BLaER1 treated with 17β-estradiol and CSF1 and Interleukin-3, amounts not matched to agents 10 nM and 100 nM (cell line): Measurements from ENCODE around the gene PARP8.
A peak's percentile ranks its signal among the peaks of the same experiment; 100 is the strongest.

ENCODE experiments used
- H3K27ac ChIP-seq, 11 experiments: shearing (Covaris generic); formaldehyde crosslinking; 2 replicates each; pipeline ENCODE4 v1.8.1; 2022
- H3K27me3 ChIP-seq, 11 experiments: shearing (Covaris generic); formaldehyde crosslinking; 2 replicates each; pipeline ENCODE4 v1.8.1; 2022
- H3K36me3 ChIP-seq, 11 experiments: shearing (Covaris generic); formaldehyde crosslinking; 2 replicates each; pipeline ENCODE4 v1.8.1; 2022
- H3K4me1 ChIP-seq, 10 experiments: shearing (Covaris generic); formaldehyde crosslinking; 2 replicates each; pipeline ENCODE4 v1.8.1; 2022
- H3K4me2 ChIP-seq, 11 experiments: shearing (Covaris generic); formaldehyde crosslinking; 2 replicates each; pipeline ENCODE4 v1.8.1; 2022
- H3K4me3 ChIP-seq, 10 experiments: shearing (Covaris generic); formaldehyde crosslinking; 2 replicates each; pipeline ENCODE4 v1.8.1; 2022
- H3K9ac ChIP-seq, 11 experiments: shearing (Covaris generic); formaldehyde crosslinking; 2 replicates each; pipeline ENCODE4 v1.8.1; 2022
- H3K9me3 ChIP-seq, 11 experiments: shearing (Covaris generic); formaldehyde crosslinking; replicated peaks in 1 of 11; 2 replicates each; pipeline ENCODE4 v1.8.1; 2022
- H4K20me1 ChIP-seq, 11 experiments: shearing (Covaris generic); formaldehyde crosslinking; 2 replicates each; pipeline ENCODE4 v1.8.1; 2022
- Cebpa-rat ChIP-seq, 11 experiments: shearing (Covaris generic); IDR thresholded peaks; 2 replicates each; pipeline ENCODE4 v1.8.1; 2022

The PARP8 gene

DNA sequence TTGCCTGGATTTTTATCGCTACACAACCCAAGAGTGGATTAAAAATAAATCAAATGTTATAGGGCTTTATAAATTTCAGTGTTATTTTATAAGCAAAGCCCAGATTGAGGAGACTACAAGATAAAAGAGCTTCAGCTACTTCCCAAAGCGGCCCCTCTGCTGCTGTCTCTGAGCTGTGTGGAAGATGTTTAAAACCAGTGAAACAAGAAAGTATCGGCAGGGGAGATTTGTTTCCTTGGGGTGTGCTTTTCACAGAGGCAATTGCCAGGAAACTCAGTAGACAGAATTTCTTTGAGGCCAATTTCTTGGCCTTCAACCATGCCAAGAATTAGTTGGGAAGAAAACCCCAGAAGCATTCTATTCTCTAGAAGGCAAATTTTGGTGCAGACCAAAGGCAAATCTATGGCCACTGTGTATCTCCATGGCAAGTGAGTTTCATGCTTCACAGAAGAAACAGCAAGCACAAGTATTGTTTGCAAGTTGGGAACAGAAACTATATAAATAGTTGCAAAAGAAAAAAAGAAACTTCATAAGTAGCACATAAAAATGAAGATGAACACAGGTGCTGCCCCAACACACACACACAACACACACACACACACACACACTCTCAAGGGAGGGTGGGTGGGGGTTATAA lies 197.2 kb downstream of the PARP8 start:
- Histone ChIP-seq H3K27me3 (no peaks in the 10 kb centered on the region), H4K20me1 (no peaks in the 10 kb centered on the region), H3K9me3 (no peaks in the 10 kb centered on the region), H3K4me3 (no peak overlapping the region), H3K9ac (no peak overlapping the region), H3K27ac (no peak overlapping the region), H3K4me1 (0 out of 20 replicates have a peak, but pooled peaks cover 0 to 4% (median 0%) of the 10 kb centered on the region in 10 experiments), H3K36me3 (no peaks in the 10 kb centered on the region), H3K4me2 (no peak overlapping the region)
- TF ChIP-seq Cebpa-rat (IDR thresholded peaks at IDR 0.05) = no peak

DNA sequence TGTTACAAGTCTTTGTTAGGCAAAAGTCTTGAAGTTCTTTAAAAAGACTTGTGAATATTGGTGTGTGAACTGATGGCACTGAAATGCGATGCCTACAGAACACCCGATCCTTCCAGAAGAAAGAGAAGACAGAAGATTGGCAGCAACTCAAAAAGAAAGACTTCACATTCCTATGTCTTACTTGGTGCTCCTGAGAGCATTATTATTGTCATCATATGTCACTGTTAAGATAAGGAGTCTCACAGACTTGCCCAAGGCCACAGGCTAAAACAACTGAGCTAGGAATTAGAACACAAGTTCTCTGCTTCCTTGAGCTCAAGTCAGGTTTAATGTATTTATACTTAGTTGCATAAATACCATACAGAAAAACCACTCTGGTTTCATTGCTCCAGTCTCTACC lies 198.0 kb downstream of the PARP8 start:
- TF ChIP-seq Cebpa-rat (IDR thresholded peaks at IDR 0.05) = no peak

DNA sequence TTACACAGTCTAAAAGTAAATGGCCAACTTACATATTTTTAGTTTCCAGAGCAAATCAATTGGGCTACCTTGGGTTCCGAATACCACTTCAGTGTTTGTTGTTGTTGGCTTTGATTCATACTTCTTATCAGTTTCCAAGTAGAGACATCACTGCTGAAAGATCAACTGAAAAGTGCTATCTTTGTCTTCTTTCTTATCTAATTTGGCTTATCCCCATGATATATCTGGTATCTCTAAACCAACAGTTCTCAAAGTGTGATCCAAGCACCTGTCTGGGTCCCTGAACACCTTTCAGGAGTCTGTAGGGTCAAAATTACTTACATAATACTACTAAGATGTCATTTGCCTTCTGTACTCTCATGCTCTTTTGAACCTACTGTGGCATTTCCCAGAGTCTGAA lies 200.0 kb downstream of the PARP8 start:
- H3K9ac ChIP-seq = no peak overlapping the region
- H3K4me1 ChIP-seq = 0 out of 20 replicates have a peak, but pooled peaks cover 0 to 4% (median 0%) of the 10 kb centered on the region in 10 experiments
- H3K27me3 ChIP-seq = no peaks in the 10 kb centered on the region
- H4K20me1 ChIP-seq = no peaks in the 10 kb centered on the region
- H3K4me3 ChIP-seq = no peak overlapping the region
- no peak overlapping the region for H3K27ac ChIP-seq
- TF ChIP-seq Cebpa-rat (IDR thresholded peaks at IDR 0.05) = no peak
- H3K4me2 ChIP-seq = no peak overlapping the region
- H3K9me3 ChIP-seq = no peaks in the 10 kb centered on the region
- H3K36me3 ChIP-seq = no peaks in the 10 kb centered on the region

More for the DNA sequence above, 198.0 kb downstream of the PARP8 start:
- H3K36me3 ChIP-seq = no peaks in the 10 kb centered on the region
- H3K27me3 ChIP-seq = no peaks in the 10 kb centered on the region
- H3K4me2 ChIP-seq = no peak overlapping the region
- H3K9ac ChIP-seq = no peak overlapping the region
- H4K20me1 ChIP-seq = no peaks in the 10 kb centered on the region
- H3K27ac ChIP-seq = no peak overlapping the region
- H3K9me3 ChIP-seq = no peaks in the 10 kb centered on the region
- H3K4me1 ChIP-seq = 0 out of 20 replicates have a peak, but pooled peaks cover 0 to 4% (median 0%) of the 10 kb centered on the region in 10 experiments
- no peak overlapping the region for H3K4me3 ChIP-seq

DNA sequence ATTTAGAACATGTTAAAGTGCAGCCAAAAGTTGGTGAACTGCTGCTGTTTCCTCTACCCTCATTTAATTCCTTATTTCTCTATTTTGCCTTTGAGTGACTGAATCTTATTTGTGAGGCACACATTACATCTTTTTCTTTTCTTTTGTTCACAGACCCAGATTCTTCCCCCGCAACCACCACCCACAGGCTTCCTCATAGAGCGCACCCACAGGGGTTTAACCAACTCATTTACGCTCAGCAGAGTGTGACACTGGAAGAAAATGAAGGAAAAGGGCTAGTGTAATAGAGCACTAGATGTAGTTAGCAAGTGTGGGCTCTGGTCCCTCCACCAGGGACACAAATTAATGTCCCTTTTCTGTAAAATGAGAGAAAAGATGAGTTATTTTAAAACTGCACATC lies 200.7 kb downstream of the PARP8 start:
- Histone ChIP-seq H3K27ac (no peak overlapping the region), H3K27me3 (no peaks in the 10 kb centered on the region)
- no peak for TF ChIP-seq Cebpa-rat (IDR thresholded peaks at IDR 0.05)

DNA sequence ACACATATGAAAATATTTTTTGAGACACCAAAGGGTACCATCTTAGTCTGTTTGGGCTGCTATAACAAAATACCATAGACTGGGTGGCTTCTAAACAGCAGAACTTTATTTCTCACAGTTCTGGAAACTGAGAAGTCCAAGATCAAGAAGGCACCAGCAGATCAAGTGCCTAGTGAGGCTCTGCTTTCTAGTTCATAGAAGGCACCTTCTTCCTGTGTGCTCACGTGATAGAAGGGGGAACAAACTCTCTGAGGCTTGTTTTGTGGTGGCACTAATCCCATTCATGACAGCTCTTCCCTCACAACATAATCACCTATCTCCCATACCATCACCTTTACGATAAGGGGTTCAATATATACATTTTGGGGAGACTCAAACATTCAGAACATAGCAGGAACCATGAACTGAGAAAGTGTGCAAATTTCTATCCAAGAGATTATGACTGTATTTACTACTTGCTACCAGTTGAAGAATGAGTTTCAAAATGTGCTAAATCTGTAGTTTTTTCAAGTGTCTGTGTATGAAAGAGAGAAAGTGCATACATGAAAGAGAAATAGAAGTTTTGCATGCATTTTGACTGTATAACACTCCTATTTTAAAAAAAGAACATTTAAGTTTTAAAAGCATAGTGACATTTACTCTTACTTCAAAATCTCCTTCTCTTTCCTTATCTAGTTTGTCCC lies 207.3 kb downstream of the PARP8 start:
- no peak for TF ChIP-seq Cebpa-rat (IDR thresholded peaks at IDR 0.05)

More for the DNA sequence above, 200.7 kb downstream of the PARP8 start:
- no peaks in the 10 kb centered on the region for H4K20me1 ChIP-seq
- no peaks in the 10 kb centered on the region for H3K36me3 ChIP-seq
- H3K4me1 ChIP-seq = 0 out of 20 replicates have a peak, but pooled peaks cover 0 to 4% (median 0%) of the 10 kb centered on the region in 10 experiments
- H3K4me3 ChIP-seq = no peak overlapping the region
- H3K9me3 ChIP-seq = no peaks in the 10 kb centered on the region
- no peak overlapping the region for H3K9ac ChIP-seq
- H3K4me2 ChIP-seq = 0 out of 22 replicates have a peak overlapping the region, but pooled peaks of 2 of the 11 experiments have one; percentile 7 to 10

DNA sequence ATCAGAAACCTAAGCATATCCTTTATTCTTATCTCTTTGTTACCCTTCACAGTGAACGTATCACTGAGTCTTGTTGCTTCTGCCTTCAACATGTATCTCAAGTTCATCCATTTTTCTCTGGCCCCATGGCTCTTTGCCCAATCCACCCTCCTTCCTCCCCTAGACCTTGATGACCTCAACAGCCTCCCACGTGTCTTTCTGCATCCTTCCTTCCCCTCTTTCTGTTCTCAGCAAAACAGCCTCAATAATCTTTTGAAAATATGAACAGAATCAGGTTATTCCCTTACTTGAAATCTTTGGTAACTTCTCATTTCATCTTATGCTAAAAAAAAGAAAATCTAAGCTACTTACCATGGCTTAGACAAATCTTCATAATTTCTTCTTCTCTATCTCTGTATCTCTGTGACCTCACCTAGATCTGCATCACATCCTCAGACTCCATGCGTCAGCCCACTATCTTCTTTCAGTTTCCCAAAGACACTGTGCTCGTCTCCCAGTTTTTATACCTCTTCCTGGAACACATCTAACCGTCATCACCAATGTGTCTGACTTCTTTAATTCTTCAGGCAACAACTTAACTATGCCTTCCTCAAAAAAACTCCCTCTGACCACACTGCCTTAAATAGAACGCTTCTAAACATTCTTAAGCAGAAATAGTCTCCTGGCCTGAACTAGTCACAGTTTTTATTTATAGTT lies 208.0 kb downstream of the PARP8 start:
- Histone ChIP-seq H3K4me2 (peak overlapping the region in 6 of 11 experiments; percentile 1 to 77 (median 46); a peak in 11 of 22 replicates), H3K4me1 (peaks cover 0 to 20% (median 9%) of the 10 kb centered on the region in 10 experiments; a peak in 10 of 20 replicates), H3K27ac (peak overlapping the region in 3 of 11 experiments; percentile 38 to 48 (median 39); a peak in 5 of 22 replicates), H3K9ac (0 out of 22 replicates have a peak overlapping the region, but pooled peaks of 1 of the 11 experiments have one; percentile 15), H3K36me3 (no peaks in the 10 kb centered on the region), H4K20me1 (no peaks in the 10 kb centered on the region), H3K4me3 (no peak overlapping the region; a peak in 1 of 20 replicates), H3K27me3 (no peaks in the 10 kb centered on the region), H3K9me3 (no peaks in the 10 kb centered on the region)
- TF ChIP-seq Cebpa-rat (IDR thresholded peaks at IDR 0.05) = no peak

More for the DNA sequence above, 207.3 kb downstream of the PARP8 start:
- Histone ChIP-seq H3K36me3 (no peaks in the 10 kb centered on the region), H3K4me3 (no peak overlapping the region), H3K4me2 (peak overlapping the region in 4 of 11 experiments; percentile 35 to 77 (median 57); a peak in 5 of 22 replicates), H3K27me3 (no peaks in the 10 kb centered on the region), H3K9me3 (no peaks in the 10 kb centered on the region), H3K4me1 (peaks cover 0 to 20% (median 9%) of the 10 kb centered on the region in 10 experiments; a peak in 10 of 20 replicates), H3K9ac (no peak overlapping the region), H3K27ac (no peak overlapping the region), H4K20me1 (no peaks in the 10 kb centered on the region)

DNA sequence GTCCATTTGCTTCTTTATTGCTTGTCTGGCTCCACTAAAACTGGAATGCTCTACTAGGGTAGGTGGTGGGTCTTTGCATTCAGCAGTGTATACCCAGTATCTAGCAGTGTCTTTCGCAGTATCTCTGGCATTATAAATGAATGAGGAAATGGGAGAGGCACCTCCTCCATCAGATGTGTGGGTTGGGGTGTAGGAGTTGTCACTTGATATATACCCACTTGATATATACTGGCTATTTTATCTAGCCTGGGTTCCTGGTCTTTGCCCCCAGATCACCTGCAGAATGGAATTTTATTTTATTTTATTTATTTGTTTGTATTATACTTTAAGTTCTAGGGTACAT lies 208.5 kb downstream of the PARP8 start:
- H3K4me1 ChIP-seq = peaks cover 0 to 20% (median 9%) of the 10 kb centered on the region in 10 experiments; a peak in 10 of 20 replicates
- H3K4me2 ChIP-seq = peak overlapping the region in 6 of 11 experiments; percentile 1 to 77 (median 46); a peak in 11 of 22 replicates
- no peak for TF ChIP-seq Cebpa-rat (IDR thresholded peaks at IDR 0.05)
- H3K27me3 ChIP-seq = no peaks in the 10 kb centered on the region
- H4K20me1 ChIP-seq = no peaks in the 10 kb centered on the region
- H3K9ac ChIP-seq = 0 out of 22 replicates have a peak overlapping the region, but pooled peaks of 1 of the 11 experiments have one; percentile 15
- no peak overlapping the region; a peak in 1 of 20 replicates for H3K4me3 ChIP-seq
- peak overlapping the region in 3 of 11 experiments; percentile 38 to 48 (median 39); a peak in 4 of 22 replicates for H3K27ac ChIP-seq
- H3K9me3 ChIP-seq = no peaks in the 10 kb centered on the region
- H3K36me3 ChIP-seq = no peaks in the 10 kb centered on the region

DNA sequence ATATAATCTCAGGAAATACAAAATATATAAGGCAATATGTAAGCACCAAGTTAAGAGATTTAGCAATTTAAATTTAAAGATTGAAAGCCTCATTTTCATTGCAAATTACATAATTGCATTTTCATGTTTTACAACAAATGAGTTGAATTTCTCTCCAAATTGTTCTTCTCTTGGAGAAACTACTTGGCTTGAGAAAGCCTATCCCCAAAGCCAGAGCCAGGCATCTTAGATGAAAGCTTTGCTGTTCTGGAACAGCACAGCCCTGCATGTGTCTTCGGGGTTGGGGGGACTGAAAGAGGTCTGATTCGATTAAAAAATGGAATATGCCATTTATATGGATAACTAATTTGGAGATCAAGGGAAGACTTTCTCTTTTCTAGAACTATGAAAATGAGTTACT lies 212.0 kb downstream of the PARP8 start:
- Histone ChIP-seq H3K4me2 (no peak overlapping the region), H3K27me3 (no peaks in the 10 kb centered on the region), H3K9ac (no peak overlapping the region), H3K9me3 (no peaks in the 10 kb centered on the region), H3K27ac (no peak overlapping the region), H3K4me3 (no peak overlapping the region), H4K20me1 (no peaks in the 10 kb centered on the region), H3K36me3 (no peaks in the 10 kb centered on the region), H3K4me1 (peaks cover 0 to 17% (median 9%) of the 10 kb centered on the region in 10 experiments; a peak in 10 of 20 replicates)
- no peak for TF ChIP-seq Cebpa-rat (IDR thresholded peaks at IDR 0.05)

DNA sequence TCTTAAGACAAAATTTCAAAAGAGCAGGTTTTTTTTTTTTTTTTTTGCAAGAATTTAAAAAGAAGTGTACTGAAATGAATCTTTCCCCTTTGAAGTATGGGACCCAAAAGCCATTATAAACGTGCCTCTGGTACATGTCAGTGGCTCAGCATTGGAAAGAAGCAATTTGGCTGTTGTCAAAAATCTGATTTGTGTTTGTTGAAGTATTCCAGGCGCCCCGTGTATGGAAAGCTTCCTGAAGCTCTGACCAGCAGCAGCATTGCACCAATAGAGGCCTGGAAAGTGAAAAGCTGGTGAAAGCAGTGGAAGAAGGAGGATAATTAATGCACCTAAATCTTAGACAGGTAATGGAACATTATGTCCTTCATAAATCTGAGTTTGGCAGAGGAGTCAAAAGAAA lies 215.0 kb downstream of the PARP8 start:
- TF ChIP-seq Cebpa-rat (IDR thresholded peaks at IDR 0.05) = no peak
- H3K4me1 ChIP-seq = no peaks in the 10 kb centered on the region
- no peaks in the 10 kb centered on the region for H3K9me3 ChIP-seq
- no peaks in the 10 kb centered on the region for H3K36me3 ChIP-seq
- no peak overlapping the region for H3K9ac ChIP-seq
- no peaks in the 10 kb centered on the region for H4K20me1 ChIP-seq
- no peak overlapping the region for H3K27ac ChIP-seq
- H3K4me2 ChIP-seq = no peak overlapping the region
- no peaks in the 10 kb centered on the region for H3K27me3 ChIP-seq
- no peak overlapping the region for H3K4me3 ChIP-seq
